ENCODE results near the gene HS3ST5.

DNA sequence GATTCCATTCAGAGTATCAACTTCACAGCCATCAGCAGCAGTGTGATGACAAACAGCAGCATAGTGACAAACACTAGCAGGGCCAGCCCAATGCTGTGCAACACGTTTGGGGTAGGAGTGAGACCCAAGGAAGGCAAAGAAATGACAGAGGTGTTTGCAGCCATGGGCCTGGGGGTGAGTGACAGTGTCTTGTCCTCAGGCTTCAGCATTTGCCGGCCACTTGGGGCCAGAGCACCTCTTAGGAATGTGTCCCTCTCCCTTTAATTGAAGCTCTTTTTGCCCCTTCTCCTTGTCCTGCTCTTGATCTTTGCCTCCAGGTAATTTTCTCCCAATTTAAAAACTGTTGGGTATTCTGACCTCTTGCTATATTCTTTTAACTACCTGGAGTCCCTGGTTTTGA is 84.4 kb downstream of the HS3ST5 start:
- TF ChIP-seq SPI1 (IDR thresholded peaks at IDR 0.05; ENCODE audit: low read depth, low read length) (no peak), POLR2AphosphoS5 (IDR thresholded peaks at IDR 0.05; ENCODE audit: low read depth, low read length) (no peak), POLR2A (IDR thresholded peaks at IDR 0.05; ENCODE audit: low read depth, low read length) (no peak)
